ENCODE data around the gene IQCK.
A peak's percentile ranks its signal among the peaks of the same experiment; 100 is the strongest.

The IQCK gene

DNA sequence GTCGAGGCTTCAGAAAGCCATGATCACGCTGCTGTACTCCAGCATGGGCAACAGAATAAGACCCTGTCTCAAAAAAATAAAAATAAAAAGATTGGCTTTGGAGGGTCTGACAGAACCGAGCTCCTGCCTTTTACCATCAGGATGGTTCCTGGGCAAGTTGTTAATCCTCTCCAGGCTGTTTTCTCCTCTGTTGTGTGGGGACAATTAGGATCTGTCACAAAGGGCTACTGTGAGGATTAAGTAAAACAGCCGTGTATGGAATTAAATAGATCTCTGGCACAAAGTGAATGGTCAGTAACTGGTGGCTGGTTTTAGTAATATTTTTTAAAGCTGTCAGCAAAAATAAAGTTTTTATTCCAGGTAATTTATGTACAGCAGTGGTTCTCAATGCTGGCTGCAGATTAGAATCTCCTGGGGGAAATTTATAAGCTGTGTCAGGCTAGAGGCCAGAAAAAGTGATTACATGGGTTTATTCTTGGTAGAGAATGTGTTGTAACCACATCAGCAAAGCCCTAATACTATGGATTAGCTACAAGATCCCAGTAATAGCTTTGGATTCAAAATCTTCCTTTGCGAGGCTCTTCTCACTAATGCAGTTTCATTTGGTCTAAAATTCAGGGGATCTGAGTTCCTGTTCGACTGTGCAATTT lies 119.4 kb downstream of the IQCK start:
- peak; percentile 56 for DNase-seq (ENCODE audit: low read depth)

DNA sequence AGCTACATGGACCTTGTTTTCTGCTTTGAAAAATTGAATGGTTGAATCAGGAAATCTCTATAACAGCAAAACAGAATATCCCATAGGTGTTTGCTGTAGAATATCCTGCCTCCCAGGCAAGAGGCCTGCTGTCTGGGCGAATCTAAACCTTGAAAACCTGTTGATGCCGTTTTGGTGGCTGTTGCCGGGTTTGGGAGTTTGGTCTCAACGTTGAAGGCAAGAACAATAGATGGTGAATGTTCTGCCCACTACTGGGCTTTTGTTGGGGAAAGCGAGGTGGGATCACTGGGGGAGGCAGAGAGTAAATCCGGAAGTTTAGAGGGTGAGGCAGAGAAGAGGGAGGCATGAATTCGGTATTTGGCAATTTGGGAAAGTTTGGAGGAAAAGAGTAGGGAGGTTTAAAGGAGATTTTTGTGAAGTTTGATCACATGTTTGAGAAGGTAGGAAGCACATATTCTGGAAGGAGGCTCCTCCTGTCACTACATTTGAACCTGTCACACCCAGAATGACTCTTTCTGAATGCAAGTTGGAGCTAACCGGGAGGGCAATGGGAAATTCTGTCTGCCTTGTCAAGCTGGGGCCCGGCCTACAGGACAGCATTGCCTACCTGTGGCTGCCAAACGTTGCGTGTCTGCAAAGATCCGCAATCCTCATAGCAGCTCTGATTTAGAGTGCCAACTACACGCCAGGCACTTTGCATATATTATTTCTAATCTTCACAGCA lies 120.1 kb downstream of the IQCK start:
- no peak for DNase-seq (ENCODE audit: low read depth)

DNA sequence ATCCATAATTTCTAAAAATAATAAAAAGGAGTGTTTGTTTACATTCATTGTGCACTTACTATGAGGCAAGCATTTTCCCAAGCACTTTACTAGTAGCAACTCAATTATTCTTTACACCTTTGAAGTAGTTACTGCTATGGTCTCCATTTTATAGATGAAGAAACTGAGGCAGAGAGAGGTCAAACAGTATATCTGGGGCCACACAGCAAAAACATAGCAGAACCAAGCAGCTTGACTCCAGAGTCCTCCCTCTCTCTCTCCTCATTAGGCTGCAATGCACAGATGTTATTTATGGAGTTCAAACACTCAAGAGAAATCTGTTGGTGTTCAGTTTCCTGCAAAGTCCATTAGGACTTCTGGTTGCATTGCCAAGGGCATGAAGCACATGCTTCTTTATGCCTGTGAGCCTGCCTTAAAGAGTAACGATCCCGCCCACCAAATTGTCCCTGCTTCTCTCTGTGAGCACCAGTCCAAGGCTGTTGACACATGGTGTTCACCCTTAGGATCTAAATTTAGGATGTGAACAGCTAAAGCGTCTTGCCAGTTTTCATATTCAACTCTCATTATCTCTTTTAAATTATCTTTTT lies 122.5 kb downstream of the IQCK start:
- no peak for DNase-seq (ENCODE audit: low read depth)

- no peak for DNase-seq (ENCODE audit: low read depth)
These were observed 123.1 kb downstream of the IQCK start for GRCh38 chr16:19841184-19841583.

- no peak for DNase-seq (ENCODE audit: low read depth)
These were observed 124.5 kb downstream of the IQCK start for GRCh38 chr16:19842426-19843157.

GRCh38 chr16:19843371-19843770 lies 125.3 kb downstream of the IQCK start:
- peak; percentile 74 for DNase-seq (ENCODE audit: low read depth)

DNA sequence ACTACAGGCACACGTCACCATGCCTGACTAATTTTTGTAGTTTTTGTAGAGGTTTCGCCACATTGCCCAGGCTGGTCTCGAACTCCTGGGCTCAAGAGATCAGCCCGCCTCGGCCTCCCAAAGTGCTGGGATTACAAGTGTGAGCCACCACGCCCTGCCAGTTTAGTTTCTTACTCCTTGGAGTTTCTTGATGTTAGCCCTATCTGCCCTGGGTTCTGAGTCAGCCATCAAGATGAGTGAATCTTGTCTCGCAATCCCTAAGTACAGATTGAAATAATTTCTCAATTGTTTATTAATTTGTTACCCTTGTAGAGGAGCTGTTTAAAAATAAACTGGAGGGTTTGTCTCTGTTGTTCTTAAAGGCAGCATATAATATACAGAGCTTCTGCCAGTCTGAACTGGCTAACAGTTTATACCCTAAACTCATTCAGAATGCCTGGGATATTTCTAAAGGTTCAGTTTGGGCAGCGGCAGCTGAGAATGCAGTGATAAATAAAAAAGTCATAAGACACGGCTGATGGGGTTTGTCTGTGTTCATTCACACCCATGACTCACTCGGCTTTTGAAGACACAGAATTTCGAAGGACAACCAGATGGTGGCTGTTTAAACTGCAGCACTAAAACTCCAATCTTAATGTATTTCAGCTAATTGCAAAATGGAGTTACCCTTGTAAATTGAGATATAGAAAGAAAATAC lies 127.0 kb downstream of the IQCK start:
- DNase-seq (ENCODE audit: low read depth), result peak; percentile 95

DNA sequence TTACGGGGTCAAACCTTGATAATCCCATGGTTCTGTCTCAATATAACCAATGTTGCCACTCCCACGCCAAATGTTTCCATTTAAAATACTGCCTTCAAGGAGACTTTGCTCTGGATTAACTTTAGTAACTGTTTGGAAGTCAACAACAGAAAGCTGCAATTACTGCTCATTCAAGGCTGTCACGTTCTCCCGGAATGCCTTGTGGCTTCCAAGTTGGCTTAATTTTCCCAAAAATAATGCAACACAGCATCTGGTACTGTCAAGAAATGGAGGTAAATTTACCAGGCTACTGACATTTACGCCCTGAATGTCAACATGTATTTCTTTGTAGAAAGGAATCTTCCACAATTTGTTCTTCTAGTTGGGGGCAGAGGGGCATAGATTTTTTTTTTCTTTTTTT lies 128.4 kb downstream of the IQCK start:
- DNase-seq (ENCODE audit: low read depth), result no peak

- DNase-seq (ENCODE audit: low read depth), result no peak
These were observed 130.7 kb downstream of the IQCK start for GRCh38 chr16:19848756-19849155.

DNA sequence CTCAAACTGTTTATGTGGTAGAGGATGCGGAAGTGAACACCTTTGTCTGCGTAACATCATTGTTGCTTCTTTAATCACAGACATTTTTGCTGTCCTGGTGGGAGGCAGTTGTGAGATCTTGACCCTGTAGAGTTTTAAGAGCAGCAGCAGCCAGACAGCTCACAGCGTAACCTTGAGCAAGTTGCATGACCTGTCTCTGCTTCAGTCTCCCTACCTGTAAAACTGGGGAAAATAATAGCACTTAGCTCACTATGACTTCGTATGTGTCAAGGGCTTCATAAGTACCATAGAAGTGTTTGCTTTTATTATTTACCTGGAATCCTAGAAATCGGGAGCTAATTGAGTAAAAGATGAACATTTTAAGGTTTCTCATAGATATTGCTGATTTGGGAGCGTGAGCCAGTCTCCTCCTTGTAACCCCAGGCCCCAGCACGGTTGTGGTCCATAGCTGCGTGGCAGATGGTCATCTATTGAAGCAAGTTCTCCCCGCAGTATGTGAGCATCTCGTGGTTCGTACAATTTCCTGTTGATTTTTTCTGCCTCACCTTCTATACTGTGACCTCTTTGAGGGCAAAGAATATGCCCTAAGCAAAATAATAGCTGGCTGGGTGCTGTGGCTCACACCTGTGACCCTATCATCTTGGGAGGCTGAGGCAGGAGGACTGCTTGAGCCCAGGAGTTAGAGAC lies 132.2 kb downstream of the IQCK start:
- DNase-seq (ENCODE audit: low read depth), result no peak

- no peak for DNase-seq (ENCODE audit: low read depth)
These were observed 133.4 kb downstream of the IQCK start for GRCh38 chr16:19851476-19851875.

GRCh38 chr16:19853132-19853741 lies 135.2 kb downstream of the IQCK start:
- no peak for DNase-seq (ENCODE audit: low read depth)

GRCh38 chr16:19853742-19854542 lies 135.9 kb downstream of the IQCK start:
- peak; percentile 4 for DNase-seq (ENCODE audit: low read depth)

DNA sequence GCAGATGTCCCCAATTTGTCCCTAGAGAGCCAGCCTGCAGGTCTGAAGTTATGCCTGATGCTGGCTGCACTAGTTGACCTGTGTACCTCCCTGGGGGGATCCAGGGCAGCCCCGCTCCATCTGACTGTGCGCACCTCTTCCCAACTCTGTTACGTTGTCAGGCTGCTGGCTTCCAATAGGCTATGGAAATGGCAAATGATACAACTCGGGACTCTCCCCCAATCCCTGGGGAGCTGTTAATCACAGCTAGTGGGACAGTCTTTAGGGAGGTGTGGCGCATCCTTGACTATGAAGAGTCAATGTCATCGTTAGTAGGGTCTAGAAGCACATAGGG lies 136.4 kb downstream of the IQCK start:
- DNase-seq (ENCODE audit: low read depth), result no peak

GRCh38 chr16:19856120-19856519 lies 138.0 kb downstream of the IQCK start:
- no peak for DNase-seq (ENCODE audit: low read depth)

GRCh38 chr16:19857593-19858339 lies 139.7 kb downstream of the IQCK start:
- no peak for DNase-seq (ENCODE audit: low read depth)

DNA sequence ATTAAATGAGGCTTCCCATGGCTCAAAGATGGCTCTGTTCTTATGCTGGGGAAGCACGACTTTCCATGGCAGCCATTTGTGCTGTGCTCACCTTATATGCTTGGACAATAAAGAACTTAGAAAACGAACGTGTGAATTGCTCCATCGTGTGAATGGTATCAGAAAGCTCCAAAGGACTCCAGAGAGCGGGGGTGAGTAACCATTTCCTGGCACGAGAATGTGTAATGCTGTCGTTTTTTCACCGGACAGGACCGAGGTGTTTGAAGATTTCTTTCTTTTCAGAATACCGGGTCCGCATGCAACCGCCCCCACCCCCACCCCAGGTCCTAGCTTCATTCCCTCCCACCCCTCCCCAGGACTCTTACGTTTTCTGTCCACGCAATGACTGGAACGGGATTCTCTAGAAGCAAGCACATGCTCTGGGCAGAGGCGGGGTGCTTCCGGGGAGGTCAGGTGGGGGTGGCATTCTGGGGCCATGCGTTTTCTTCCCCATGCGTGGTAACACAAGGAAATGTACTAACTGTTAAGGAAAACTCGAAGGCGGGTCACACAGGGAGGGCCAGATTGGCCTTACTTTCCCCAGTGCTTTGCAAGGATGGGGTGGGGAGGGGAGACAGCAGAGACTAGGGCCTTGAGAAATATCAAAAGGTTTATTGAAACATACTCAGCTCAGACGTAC lies 140.4 kb downstream of the IQCK start:
- DNase-seq (ENCODE audit: low read depth), result peak; percentile 22

DNA sequence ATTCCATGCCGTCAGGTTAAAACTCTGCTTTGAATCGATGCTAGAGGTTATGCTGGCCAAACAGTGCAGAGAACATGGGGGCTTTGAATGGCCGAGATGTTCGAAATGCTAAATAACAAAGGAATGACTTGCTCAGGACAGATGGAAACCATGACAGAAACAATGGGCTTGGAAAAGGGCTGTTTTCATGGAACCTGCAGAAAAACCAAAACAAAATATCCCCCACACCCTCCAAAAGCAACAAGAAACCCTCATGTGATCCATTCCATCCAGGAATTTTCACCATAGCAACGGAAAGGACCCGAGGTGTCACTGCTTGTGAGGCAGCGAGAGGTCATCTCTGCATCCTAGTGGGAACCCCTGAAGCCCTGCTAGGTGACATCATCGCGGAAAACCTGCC lies 141.1 kb downstream of the IQCK start:
- no peak for DNase-seq (ENCODE audit: low read depth)

DNA sequence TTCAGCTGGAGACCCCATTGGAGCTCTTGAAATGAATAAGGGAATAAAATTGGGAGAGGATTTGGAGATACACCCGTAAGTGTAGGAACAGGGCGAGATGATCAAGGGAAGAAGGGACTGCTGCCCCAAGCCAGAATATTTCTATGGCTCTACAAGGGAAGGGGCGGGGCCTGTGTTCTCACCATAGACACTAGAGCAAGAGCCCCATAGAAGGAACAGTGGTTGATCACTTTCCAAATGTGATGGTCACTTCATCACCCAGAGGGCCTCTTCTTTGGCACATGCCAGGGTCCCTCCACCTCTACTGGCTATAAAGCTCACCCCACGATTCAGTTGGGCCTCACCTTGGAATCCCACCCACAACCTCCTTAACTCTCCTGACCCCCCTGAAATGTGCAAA lies 141.5 kb downstream of the IQCK start:
- DNase-seq (ENCODE audit: low read depth), result no peak
